HUES64 (cell line): ENCODE results near the gene HEY2.
A peak's percentile ranks its signal among the peaks of the same experiment; 100 is the strongest.

ENCODE experiments used
- H3K27ac ChIP-seq: 2 replicates; pipeline ENCODE4 v1.7.0; 2013; ENCODE audit warnings: low read depth, low read length, inconsistent platforms
- H3K27me3 ChIP-seq: 2 replicates; pipeline ENCODE4 v1.6.1; 2013; ENCODE audit warnings: mild to moderate bottlenecking, low read length; ENCODE audit not compliant: insufficient read depth
- H3K36me3 ChIP-seq: 2 replicates; pipeline ENCODE4 v1.6.1; 2013; ENCODE audit warnings: mild to moderate bottlenecking, low read length; ENCODE audit not compliant: insufficient read depth
- H3K4me1 ChIP-seq: 2 replicates; pipeline ENCODE4 v1.6.1; 2013; ENCODE audit warnings: mild to moderate bottlenecking, low read length, moderate library complexity; ENCODE audit not compliant: insufficient read depth
- H3K4me3 ChIP-seq: 2 replicates; pipeline ENCODE4 v1.5.1; 2013; ENCODE audit warnings: mild to moderate bottlenecking, low read length, moderate library complexity
- H3K9ac ChIP-seq: 2 replicates; pipeline ENCODE4 v1.6.1; 2013; ENCODE audit warnings: mild to moderate bottlenecking, low read depth, low read length
- H3K9me3 ChIP-seq: 2 replicates; pipeline ENCODE4 v1.6.1; 2013; ENCODE audit warnings: low read depth, low read length; ENCODE audit not compliant: insufficient read depth
- WGBS: fragments of 150-250, 120-280 bp; methylation state at CpG from one replicate; pipeline ENCODE4 v1.1.7; 2013; ENCODE audit warnings: missing lambda C conversion rate; 5-methylcytosine and 5-hydroxymethylcytosine counted together

HEY2 gene

GRCh38 chr6:125745281-125746018 is 4.0 kb upstream of the HEY2 start:
- H3K9me3 ChIP-seq: no peaks in the 10 kb centered on the region
- no peak overlapping the region; the same call in 1 of the 2 replicates for H3K9ac ChIP-seq
- peaks cover 53% of the 10 kb centered on the region for H3K4me1 ChIP-seq
- H3K4me3 ChIP-seq: peak overlapping the region; percentile 82
- H3K27ac ChIP-seq: peak overlapping the region; percentile 55; the same call in 1 of the 2 replicates
- WGBS: 6% methylated on average over 6 of the region's 6 CpGs
- no peaks in the 10 kb centered on the region for H3K36me3 ChIP-seq
- peaks cover 60% of the 10 kb centered on the region for H3K27me3 ChIP-seq

DNA sequence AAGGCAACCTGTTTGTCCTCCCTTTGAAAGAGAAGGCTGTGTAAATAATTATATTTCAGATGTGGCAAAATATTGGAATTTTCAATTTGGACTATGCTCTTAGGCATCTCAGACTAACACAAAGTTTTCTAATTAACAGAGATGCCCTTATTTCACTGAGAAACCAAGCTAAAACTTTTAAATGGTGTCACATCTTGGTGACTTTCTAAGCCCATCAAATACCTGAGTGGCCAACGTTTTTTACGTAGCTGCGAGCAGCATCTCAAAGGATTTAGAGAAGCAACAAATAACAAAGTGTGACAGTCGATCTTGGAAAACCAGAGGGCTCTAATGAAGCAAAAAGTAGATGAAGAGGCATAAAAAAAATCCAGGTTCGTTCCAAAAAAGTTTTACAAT is 3.4 kb upstream of the HEY2 start:
- Histone ChIP-seq H3K27ac (peak overlapping the region; percentile 55; the same call in 1 of the 2 replicates), H3K27me3 (peaks cover 66% of the 10 kb centered on the region)
- WGBS: 2% methylated on average over 5 of the region's 5 CpGs

GRCh38 chr6:125746731-125747588 is 2.5 kb upstream of the HEY2 start:
- H3K27me3 ChIP-seq: peaks cover 73% of the 10 kb centered on the region
- no peaks in the 10 kb centered on the region for H3K36me3 ChIP-seq
- peaks cover 60% of the 10 kb centered on the region for H3K4me1 ChIP-seq
- under 1% methylated on average over 31 of the region's 32 CpGs for WGBS
- H3K9ac ChIP-seq: peak overlapping the region; percentile 56
- no peaks in the 10 kb centered on the region for H3K9me3 ChIP-seq
- peak overlapping the region; percentile 82 for H3K4me3 ChIP-seq
- peak overlapping the region; percentile 55; the same call in 1 of the 2 replicates for H3K27ac ChIP-seq

More for the DNA sequence above, 3.4 kb upstream of the HEY2 start:
- Histone ChIP-seq H3K36me3 (no peaks in the 10 kb centered on the region), H3K9me3 (no peaks in the 10 kb centered on the region), H3K4me3 (peak overlapping the region; percentile 82), H3K4me1 (peaks cover 59% of the 10 kb centered on the region), H3K9ac (peak overlapping the region; percentile 56)

GRCh38 chr6:125747589-125748405 is 1.6 kb upstream of the HEY2 start:
- Histone ChIP-seq H3K4me1 (peaks cover 61% of the 10 kb centered on the region), H3K36me3 (no peaks in the 10 kb centered on the region), H3K9me3 (no peaks in the 10 kb centered on the region), H3K27me3 (peaks cover 76% of the 10 kb centered on the region), H3K27ac (no peak overlapping the region), H3K9ac (peak overlapping the region; percentile 40), H3K4me3 (peak overlapping the region; percentile 82)
- under 1% methylated on average over 76 of the region's 76 CpGs for WGBS

GRCh38 chr6:125748406-125749172 is 843 bp upstream of the HEY2 start:
- H3K27ac ChIP-seq: no peak overlapping the region; the same call in 1 of the 2 replicates
- H3K9ac ChIP-seq: peak overlapping the region; percentile 40
- peaks cover 76% of the 10 kb centered on the region for H3K27me3 ChIP-seq
- H3K9me3 ChIP-seq: no peaks in the 10 kb centered on the region
- H3K36me3 ChIP-seq: no peaks in the 10 kb centered on the region
- WGBS: under 1% methylated on average over 42 of the region's 42 CpGs
- H3K4me3 ChIP-seq: peak overlapping the region; percentile 82
- peaks cover 63% of the 10 kb centered on the region for H3K4me1 ChIP-seq

DNA sequence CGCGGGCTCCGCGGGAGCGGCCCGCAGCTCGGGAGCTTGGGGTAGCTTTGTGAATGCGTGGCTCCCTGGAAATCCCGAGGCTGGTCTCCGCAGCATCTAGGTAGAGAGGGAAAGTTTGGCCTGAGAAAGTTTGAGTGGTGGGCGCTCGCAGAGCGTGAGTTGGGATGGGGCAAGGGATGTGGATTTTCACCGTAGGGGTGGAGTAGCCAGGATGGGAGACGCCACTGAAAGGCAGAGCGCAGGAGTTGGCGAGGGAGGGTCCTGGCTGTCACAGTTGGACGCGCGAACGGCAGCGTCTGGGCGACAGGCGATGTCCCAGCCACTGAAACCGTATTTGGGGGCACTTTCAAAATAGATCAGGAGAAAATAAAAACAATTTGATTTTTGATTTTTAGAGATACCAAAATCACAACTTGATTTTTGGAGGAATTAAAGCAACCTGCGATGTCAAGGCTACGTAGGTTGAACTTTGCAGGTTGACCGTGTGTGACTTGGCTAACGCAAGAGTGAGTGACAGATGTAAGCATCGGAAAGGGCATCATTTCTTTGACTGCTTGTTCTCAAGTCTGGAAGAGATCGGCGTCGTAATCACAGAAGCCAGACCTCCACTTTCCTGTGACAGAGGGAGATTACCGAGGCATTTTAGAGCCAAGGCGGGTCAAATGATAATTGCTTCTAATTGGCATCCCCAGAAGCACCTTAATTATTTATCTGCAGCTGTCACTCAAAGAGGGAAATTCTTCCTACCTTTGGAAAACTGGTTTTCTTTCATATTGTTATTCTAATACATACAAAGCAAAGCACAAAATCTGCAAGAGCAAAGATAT is 646 bp downstream of the HEY2 start:
- under 1% methylated on average over 35 of the region's 35 CpGs for WGBS
- peaks cover 9% of the 10 kb centered on the region; the same call in 1 of the 2 replicates for H3K36me3 ChIP-seq
- peak overlapping the region; percentile 43 for H3K9ac ChIP-seq
- peaks cover 66% of the 10 kb centered on the region for H3K27me3 ChIP-seq
- H3K4me1 ChIP-seq: peaks cover 63% of the 10 kb centered on the region
- H3K27ac ChIP-seq: no peak overlapping the region; the same call in 1 of the 2 replicates
- no peaks in the 10 kb centered on the region for H3K9me3 ChIP-seq
- peak overlapping the region; percentile 82 for H3K4me3 ChIP-seq

DNA sequence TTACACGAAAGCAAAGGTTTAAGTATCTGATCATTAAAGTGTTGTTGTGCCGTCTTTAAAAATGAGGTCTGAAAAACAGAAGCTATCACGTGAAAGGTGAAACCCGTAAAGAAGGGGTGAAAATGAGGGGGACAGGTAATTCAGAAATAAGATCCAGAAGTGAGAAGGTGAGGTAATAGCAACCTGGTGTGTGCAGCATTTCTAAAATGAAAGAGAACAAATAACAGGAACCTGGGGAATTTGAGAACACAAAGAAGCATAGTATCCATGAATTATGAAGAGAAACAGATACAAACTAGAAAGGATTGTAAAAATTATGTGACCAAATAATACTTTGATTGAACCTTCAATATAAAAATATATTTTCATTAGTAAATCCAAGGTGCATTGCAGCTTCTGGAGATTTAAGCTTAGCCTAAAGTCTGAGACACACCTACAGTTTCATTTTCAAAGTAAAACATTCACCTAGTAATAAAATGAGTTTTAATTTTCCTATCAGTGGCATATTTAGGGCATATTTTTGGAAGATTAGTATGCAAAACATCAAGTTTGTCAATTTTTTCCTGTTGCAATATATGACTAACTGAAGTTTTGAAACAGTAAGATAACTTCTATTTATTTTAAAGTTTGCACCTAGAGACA is 1.4 kb downstream of the HEY2 start:
- H3K4me1 ChIP-seq: peaks cover 60% of the 10 kb centered on the region
- H3K27ac ChIP-seq: peak overlapping the region; percentile 59; the same call in 1 of the 2 replicates
- 6% methylated on average over 4 of the region's 4 CpGs for WGBS
- peaks cover 17% of the 10 kb centered on the region; the same call in 1 of the 2 replicates for H3K36me3 ChIP-seq
- peak overlapping the region; percentile 82 for H3K4me3 ChIP-seq
- no peaks in the 10 kb centered on the region for H3K9me3 ChIP-seq
- H3K27me3 ChIP-seq: peaks cover 59% of the 10 kb centered on the region
- H3K9ac ChIP-seq: no peak overlapping the region

GRCh38 chr6:125751334-125751916 is 2.0 kb downstream of the HEY2 start:
- no peak overlapping the region for H3K9ac ChIP-seq
- peak overlapping the region; percentile 59; the same call in 1 of the 2 replicates for H3K27ac ChIP-seq
- WGBS: 44% methylated on average over 6 of the region's 6 CpGs
- peak overlapping the region; percentile 82 for H3K4me3 ChIP-seq
- H3K9me3 ChIP-seq: no peaks in the 10 kb centered on the region
- H3K27me3 ChIP-seq: peaks cover 52% of the 10 kb centered on the region
- H3K36me3 ChIP-seq: peaks cover 20% of the 10 kb centered on the region; the same call in 1 of the 2 replicates
- H3K4me1 ChIP-seq: peaks cover 54% of the 10 kb centered on the region

GRCh38 chr6:125752773-125753172 is 3.3 kb downstream of the HEY2 start:
- H3K27ac ChIP-seq: no peak overlapping the region
- H3K9ac ChIP-seq: no peak overlapping the region
- H3K36me3 ChIP-seq: peaks cover 33% of the 10 kb centered on the region; the same call in 1 of the 2 replicates
- no peak overlapping the region for H3K4me3 ChIP-seq
- 90% methylated on average over 2 of the region's 2 CpGs for WGBS
- no peaks in the 10 kb centered on the region for H3K9me3 ChIP-seq
- peaks cover 49% of the 10 kb centered on the region for H3K4me1 ChIP-seq
- H3K27me3 ChIP-seq: peaks cover 39% of the 10 kb centered on the region
